OCI-LY7 (cell line): ENCODE results near the gene GSK3B. TPM values are rescaled to one million over a fixed set of nuclear protein-coding genes. Genes with fewer than 3 reads are reported as not detected.

ENCODE experiments used
- BruUV-seq: library from RNA; stranded (reverse); fragments of 400-500 nt; replicated peaks from 2 replicates; lab custom pipeline; 2021; lab: Mats Ljungman, UMichigan
- CTCF ChIA-PET: fragments of 300-600 bp; sonication (Branson Sonifier 250); formaldehyde crosslinking; loops from one replicate; lab custom pipeline; 2022; ENCODE audit warnings: antibody characterized with exemption; ENCODE audit not compliant: unreplicated experiment; lab: Charles Lee
- POLR2A ChIA-PET: fragments of 300-600 bp; sonication (Branson Sonifier 250); formaldehyde crosslinking; loops from one replicate; lab custom pipeline; 2022; ENCODE audit warnings: antibody characterized with exemption; lab: Charles Lee
- DNase-seq: peaks from one replicate; pipeline ENCODE4 v3.0.0-alpha.2; 2015; ENCODE audit warnings: low spot score
- H2AFZ ChIP-seq: fragments of 200-600 bp; sonication (generic), shearing (Covaris generic); 2 replicates; pipeline ENCODE4 v1.6.1; 2014; ENCODE audit warnings: mild to moderate bottlenecking, antibody characterized with exemption, low read length, moderate library complexity
- H3K27ac ChIP-seq: fragments of 200-600 bp; sonication (generic); 2 replicates; pipeline ENCODE4 v1.5.1; 2014; ENCODE audit warnings: mixed run types, low read depth, mild to moderate bottlenecking, moderate library complexity, low read length, inconsistent platforms; ENCODE audit not compliant: poor library complexity, severe bottlenecking
- H3K36me3 ChIP-seq: fragments of 200-600 bp; sonication (generic); 2 replicates; pipeline ENCODE4 v1.6.1; 2014; ENCODE audit warnings: mild to moderate bottlenecking, antibody characterized with exemption, low read length, moderate library complexity, mixed read lengths; ENCODE audit not compliant: insufficient read depth
- H3K4me1 ChIP-seq: fragments of 200-600 bp; sonication (generic); 2 replicates; pipeline ENCODE4 v1.5.1; 2014; ENCODE audit warnings: mild to moderate bottlenecking, low read length; ENCODE audit not compliant: insufficient read depth, poor library complexity, severe bottlenecking
- H3K4me2 ChIP-seq: fragments of 200-600 bp; sonication (generic); 2 replicates; pipeline ENCODE4 v1.6.1; 2014; ENCODE audit warnings: mild to moderate bottlenecking, low read length
- H3K4me3 ChIP-seq: fragments of 200-600 bp; sonication (generic); 2 replicates; pipeline ENCODE4 v1.5.1; 2014; ENCODE audit warnings: mild to moderate bottlenecking, low read depth, low read length; ENCODE audit not compliant: poor library complexity, severe bottlenecking
- H3K79me2 ChIP-seq: fragments of 200-600 bp; sonication (generic); 2 replicates; pipeline ENCODE4 v1.6.1; 2016; ENCODE audit warnings: low read depth, mild to moderate bottlenecking, low read length, moderate library complexity, mixed read lengths; ENCODE audit not compliant: insufficient read depth
- H3K9me2 ChIP-seq: fragments of 200-600 bp; sonication (generic); 2 replicates; pipeline ENCODE4 v1.6.1; 2016; ENCODE audit warnings: mild to moderate bottlenecking, low read length, mixed read lengths; ENCODE audit not compliant: insufficient read depth
- H3K9me3 ChIP-seq: fragments of 200-600 bp; sonication (generic); 2 replicates; pipeline ENCODE4 v1.6.1; 2014; ENCODE audit warnings: mild to moderate bottlenecking, mixed run types, low read length, mixed read lengths
- H4K20me1 ChIP-seq: fragments of 200-600 bp; sonication (generic); 2 replicates; pipeline ENCODE4 v1.6.1; 2014; ENCODE audit warnings: mild to moderate bottlenecking, antibody characterized with exemption, low read length, moderate library complexity, mixed read lengths; ENCODE audit not compliant: insufficient read depth
- EZH2phosphoT487 ChIP-seq: fragments of 200-600 bp; sonication (generic); IDR thresholded peaks from 2 replicates; pipeline ENCODE4 v1.6.1; 2018; ENCODE audit warnings: low read depth, borderline replicate concordance, mild to moderate bottlenecking, mixed run types, antibody characterized with exemption, low read length, moderate library complexity, mixed read lengths
- intact Hi-C: fragments of 100-400 bp; cut with micrococcal nuclease; formaldehyde crosslinking; loops from one replicate; pipeline ENCODE4 v1.10.0; 2022; ENCODE audit not compliant: unreplicated experiment
- total RNA-seq, 2 experiments: library from RNA; depleted of rRNA in 1 of 2; stranded (reverse); fragments of >200 nt in 1 of 2; shearing (Covaris generic) in 1 of 2; gene quantifications; 2 replicates each; pipeline ENCODE4 v1.2.3, GENCODE V29; 2014 to 2022
- TF ChIP-seq, protein P1 (sequence below): fragments of 200-600 bp; sonication (generic); conservative IDR thresholded peaks from 2 replicates; pipeline ENCODE4 v1.5.1; 2014; ENCODE audit warnings: mild to moderate bottlenecking, antibody characterized with exemption, low read length, moderate library complexity, mixed read lengths

GSK3B gene
- total RNA-seq, 2 experiments from 2014 or later, result 26.6 to 40.9 TPM

DNA sequence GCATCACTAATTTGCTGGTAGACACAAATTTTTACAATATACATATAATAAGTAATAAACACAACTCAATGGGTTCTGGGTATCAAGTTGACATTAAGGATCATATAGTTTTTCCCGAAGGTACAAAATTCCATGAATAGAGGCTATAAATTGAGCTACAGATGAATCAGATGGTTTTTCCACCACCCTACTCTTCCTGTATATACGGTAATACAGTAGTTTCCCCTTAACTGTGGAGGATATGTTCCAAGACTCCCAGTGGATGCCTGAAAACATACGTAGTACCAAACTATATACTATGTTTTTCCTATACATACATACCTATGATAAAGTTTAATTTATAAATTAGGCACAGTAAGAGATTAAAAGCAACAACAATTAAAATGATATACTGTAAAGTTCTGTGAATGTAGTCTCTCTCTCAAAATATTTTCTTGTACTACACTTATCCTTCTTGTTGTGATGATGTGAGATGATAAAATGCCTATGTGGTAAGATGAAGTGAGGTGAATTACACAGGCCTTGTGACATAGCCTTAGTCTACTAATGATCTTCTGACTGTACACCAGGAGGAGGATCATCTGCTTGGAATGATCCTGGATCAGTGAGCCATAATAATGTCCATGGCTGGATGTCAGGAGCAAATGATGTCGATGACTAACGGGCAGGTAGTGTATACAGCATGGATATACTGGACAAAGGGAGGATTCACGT lies 195.6 kb downstream of the GSK3B start:
- ChIA-PET CTCF (no interaction called here), POLR2A (interaction anchor here (0.9 kb wide), 1 partner anchor 187 kb away, joined by 3 read pairs; no protein-coding TSS in a partner anchor)
- intact Hi-C loops, result loop anchor here (10.0 kb wide), 1 partner anchor 516 kb away; no protein-coding TSS in a partner anchor
- no peak overlapping the region for H3K4me2 ChIP-seq
- H3K4me3 ChIP-seq, result no peak overlapping the region
- no peaks in the 10 kb centered on the region for H4K20me1 ChIP-seq
- no peak overlapping the region for H3K27ac ChIP-seq
- TF ChIP-seq, protein P1, sequence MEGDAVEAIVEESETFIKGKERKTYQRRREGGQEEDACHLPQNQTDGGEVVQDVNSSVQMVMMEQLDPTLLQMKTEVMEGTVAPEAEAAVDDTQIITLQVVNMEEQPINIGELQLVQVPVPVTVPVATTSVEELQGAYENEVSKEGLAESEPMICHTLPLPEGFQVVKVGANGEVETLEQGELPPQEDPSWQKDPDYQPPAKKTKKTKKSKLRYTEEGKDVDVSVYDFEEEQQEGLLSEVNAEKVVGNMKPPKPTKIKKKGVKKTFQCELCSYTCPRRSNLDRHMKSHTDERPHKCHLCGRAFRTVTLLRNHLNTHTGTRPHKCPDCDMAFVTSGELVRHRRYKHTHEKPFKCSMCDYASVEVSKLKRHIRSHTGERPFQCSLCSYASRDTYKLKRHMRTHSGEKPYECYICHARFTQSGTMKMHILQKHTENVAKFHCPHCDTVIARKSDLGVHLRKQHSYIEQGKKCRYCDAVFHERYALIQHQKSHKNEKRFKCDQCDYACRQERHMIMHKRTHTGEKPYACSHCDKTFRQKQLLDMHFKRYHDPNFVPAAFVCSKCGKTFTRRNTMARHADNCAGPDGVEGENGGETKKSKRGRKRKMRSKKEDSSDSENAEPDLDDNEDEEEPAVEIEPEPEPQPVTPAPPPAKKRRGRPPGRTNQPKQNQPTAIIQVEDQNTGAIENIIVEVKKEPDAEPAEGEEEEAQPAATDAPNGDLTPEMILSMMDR, result no peak
- TF ChIP-seq EZH2phosphoT487, result no peak
- H3K9me2 ChIP-seq, result no peaks in the 10 kb centered on the region
- no peaks in the 10 kb centered on the region for H3K79me2 ChIP-seq
- peaks cover 8% of the 10 kb centered on the region for H3K36me3 ChIP-seq
- DNase-seq, result no peak
- no peaks in the 10 kb centered on the region for H3K4me1 ChIP-seq
- BruUV-seq, result no TSS peak
- H3K9me3 ChIP-seq, result no peaks in the 10 kb centered on the region
- no peak overlapping the region for H2AFZ ChIP-seq

DNA sequence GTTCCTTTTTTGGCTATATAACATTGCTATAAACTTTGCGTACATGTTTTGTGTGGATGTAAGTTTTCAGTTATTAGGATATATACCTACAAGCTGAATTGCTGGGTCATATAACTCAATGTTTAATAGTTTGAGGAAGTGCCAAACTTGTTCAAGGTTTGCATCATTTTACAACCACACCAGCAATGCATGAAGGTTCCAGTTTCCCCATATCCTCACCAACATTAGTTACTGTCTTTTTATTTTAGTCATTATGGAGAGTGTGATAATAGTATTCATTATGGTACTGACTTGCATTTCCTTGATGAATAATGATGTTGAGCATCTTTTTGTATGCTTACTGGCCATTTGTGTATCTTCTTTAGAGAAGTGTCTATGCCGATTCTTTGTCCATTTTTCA lies 200.1 kb downstream of the GSK3B start:
- Histone ChIP-seq H3K79me2 (no peaks in the 10 kb centered on the region), H2AFZ (no peak overlapping the region), H3K4me3 (no peak overlapping the region), H3K36me3 (peaks cover 15% of the 10 kb centered on the region), H4K20me1 (no peaks in the 10 kb centered on the region), H3K9me3 (peaks cover 6% of the 10 kb centered on the region), H3K9me2 (no peaks in the 10 kb centered on the region), H3K27ac (no peak overlapping the region), H3K4me1 (no peaks in the 10 kb centered on the region), H3K4me2 (no peak overlapping the region)
- intact Hi-C loops, result loop anchor here (5.0 to 10.0 kb wide), 3 partner anchors 253 to 521 kb away; no protein-coding TSS in a partner anchor
- no TSS peak for BruUV-seq
- DNase-seq, result no peak
- ChIA-PET CTCF (no interaction called here), POLR2A (interaction anchor here (1.0 to 2.2 kb wide), 2 partner anchors 12 to 16 kb away, joined by 4 to 6 read pairs; no protein-coding TSS in a partner anchor)
- TF ChIP-seq EZH2phosphoT487, result no peak
- TF ChIP-seq, protein P1, result no peak

DNA sequence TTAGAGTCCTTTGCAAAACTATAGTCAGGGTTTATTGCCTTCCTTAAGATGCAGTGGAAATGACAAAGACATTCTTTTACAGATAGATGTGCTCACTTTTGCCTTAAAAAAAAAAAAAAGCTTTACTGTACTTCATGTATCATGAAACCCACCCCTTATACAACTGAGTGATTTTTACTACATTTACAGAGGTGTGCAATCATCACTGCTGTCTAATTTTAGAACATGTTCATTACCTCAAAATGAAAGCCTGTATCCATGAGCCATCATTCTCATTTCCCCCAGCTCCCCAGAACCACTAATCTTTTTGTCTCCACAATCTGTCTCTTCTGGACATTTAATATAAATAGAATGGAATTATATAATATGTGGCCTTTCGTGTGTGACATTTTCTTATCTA lies 200.5 kb downstream of the GSK3B start:
- Histone ChIP-seq H3K79me2 (no peaks in the 10 kb centered on the region), H3K4me2 (no peak overlapping the region), H3K4me3 (no peak overlapping the region), H2AFZ (no peak overlapping the region), H3K36me3 (peaks cover 15% of the 10 kb centered on the region), H3K27ac (no peak overlapping the region), H3K4me1 (no peaks in the 10 kb centered on the region), H4K20me1 (no peaks in the 10 kb centered on the region), H3K9me3 (peaks cover 10% of the 10 kb centered on the region), H3K9me2 (no peaks in the 10 kb centered on the region)
- DNase-seq, result no peak
- intact Hi-C loops, result loop anchor here (5.0 to 10.0 kb wide), 3 partner anchors 254 to 521 kb away; no protein-coding TSS in a partner anchor
- ChIA-PET CTCF (no interaction called here), POLR2A (interaction anchor here (0.6 to 2.2 kb wide), 5 partner anchors 10 to 540 kb away, joined by 3 to 6 read pairs (median 4); no protein-coding TSS in a partner anchor)
- TSS peak; percentile 4 for BruUV-seq
- no peak for TF ChIP-seq EZH2phosphoT487
- TF ChIP-seq, protein P1, result no peak
